Heart left ventricle (tissue), 16 donors: ENCODE results near the gene CD247. TPM values are rescaled to one million over a fixed set of nuclear protein-coding genes. Genes with fewer than 3 reads are reported as not detected.
"Not testable (repeated sequence)": the region's sequence is repeated elsewhere in the genome, so short reads cannot be mapped to it uniquely, and the experiment has no call there.

ENCODE experiments used
- ATAC-seq, 4 donors: fragments of 200-7000 bp; cut with Tn5 transposase; one replicate each; pipeline ENCODE4 v1.9.1; 2020 to 2022; ENCODE audit warnings: moderate library complexity in 4 of 4, mild to moderate bottlenecking in 3 of 4, moderate number of reproducible peaks in 1 of 4
- DNase-seq, 5 donors: peaks; one replicate each; pipeline ENCODE4 v3.0.0-alpha.2; 2020
- H3K27ac ChIP-seq, 12 donors: fragments of 200-600 bp; sonication (generic) in 4 of 12; one replicate each; pipeline versions ENCODE4 v1.5.0 to v1.8.0; 2016 to 2022; ENCODE audit warnings: mild to moderate bottlenecking in 2 of 12
- H3K27me3 ChIP-seq, 9 donors: fragments of 200-600 bp; sonication (generic) in 2 of 9; one replicate each; pipeline versions ENCODE4 v1.5.1 to v1.8.0; 2016 to 2022; ENCODE audit warnings: mild to moderate bottlenecking in 3 of 9
- H3K36me3 ChIP-seq, 9 donors: fragments of 200-600 bp; sonication (generic) in 2 of 9; one replicate each; pipeline versions ENCODE4 v1.5.0 to v1.8.0; 2018 to 2022; ENCODE audit warnings: mild to moderate bottlenecking in 2 of 9
- H3K4me1 ChIP-seq, 12 donors: fragments of 200-600 bp; sonication (generic) in 4 of 12; one replicate each; pipeline versions ENCODE4 v1.5.0 to v1.8.0; 2016 to 2022; ENCODE audit warnings: mild to moderate bottlenecking in 3 of 12
- H3K4me3 ChIP-seq, 12 donors: fragments of 200-600 bp; sonication (generic) in 4 of 12; one replicate each; pipeline versions ENCODE4 v1.5.0 to v1.8.0; 2017 to 2022; ENCODE audit warnings: mild to moderate bottlenecking in 9 of 12, moderate library complexity in 4 of 12
- H3K9me3 ChIP-seq, 12 donors: fragments of 200-600 bp; sonication (generic) in 4 of 12; one replicate each; pipeline versions ENCODE4 v1.5.0 to v1.8.0; 2016 to 2022; ENCODE audit warnings: mild to moderate bottlenecking in 1 of 12
- POLR2A ChIP-seq, 2 donors: fragments of 450-650 bp; IDR thresholded peaks; one replicate each; pipeline ENCODE4 v1.6.1; 2017; ENCODE audit warnings: antibody characterized with exemption in 2 of 2, mild to moderate bottlenecking in 2 of 2, moderate library complexity in 2 of 2
- WGBS, 4 donors: extraction: QIAGEN DNeasy Blood & Tissue Kit in 2 of 4; methylation state at CpG; one replicate each; pipeline versions ENCODE4 v1.1.5 to v1.1.7; 2013 to 2018; 5-methylcytosine and 5-hydroxymethylcytosine counted together
- intact Hi-C, 10 donors: fragments of 100-400 bp; cut with DNase I; formaldehyde crosslinking; loops; one replicate each; pipeline versions ENCODE4 v1.11.1 to v1.14.2; 2022
- polyA plus RNA-seq, 2 donors: library from polyadenylated mRNA; stranded (reverse); fragments of 200-250 nt; gene quantifications; one replicate each; pipeline ENCODE4 v1.2.3, GENCODE V29; 2013
- total RNA-seq, 9 donors: library from RNA; depleted of rRNA in 2 of 9; stranded (reverse); fragments of >200 nt in 2 of 9; fragmentation: NEBNext Ultra II Directional in 3 of 9; extraction: Animal tissue kit (Norgen Biotek cat#: 25700) in 3 of 9; gene quantifications; one replicate each; pipeline versions ENCODE4 v1.1.0 to v1.2.4, GENCODE V29; 2016 to 2023
- TF ChIP-seq, protein P1 (sequence below), 12 donors: fragments of 200-600 bp; sonication (generic) in 4 of 12; IDR thresholded peaks; one replicate each; pipeline versions ENCODE4 v1.5.0 to v1.8.0; 2018 to 2022; ENCODE audit warnings: antibody characterized with exemption in 12 of 12, mild to moderate bottlenecking in 5 of 12
- donor health status: ischemic (EF 13 %, LVEDD 7.1; RV severe dilation, severe dysfunction).
- donor health status: healthy with polysubstance abuse.
- donor health status: DM: no; HTN: yes; CAD: no.
- donor health status: DM: no; HTN: no; CAD: no.
- donor health status: ischemic (EF 25% LVEDD 6.9; RV normal size, moderate dysfunction).
- donor health status: ischemic (EF 25% LVEDD 5.7; RV mildly dilated, moderate dysfunction).
- donor health status: healthy.
- donor health status: DM: yes; HTN: yes; CAD: no.
- donor health status: ischemic (EF 35%, LVEDD 5.7; RV mildly dilated, moderate dysfunction).
- donor health status: nonischemic (EF 11% LVEDD 7.7; RV severe dilation, severe dysfunction).
- donor health status: DM: yes; HTN: yes; CAD: no.
- donor health status: PGD.
- donor health status: ischemic (EF 29% LVEDD 5.4; RV normal size, mild dysfunction).
- donor health status: nonischemic (EF 23%, LVEDD 6.1; RV moderate dilation, normal function).

Gene CD247
- total and polyA plus RNA-seq, 11 donors: 0.19 to 7.6 (median 0.47) TPM; not detected in 1

DNA sequence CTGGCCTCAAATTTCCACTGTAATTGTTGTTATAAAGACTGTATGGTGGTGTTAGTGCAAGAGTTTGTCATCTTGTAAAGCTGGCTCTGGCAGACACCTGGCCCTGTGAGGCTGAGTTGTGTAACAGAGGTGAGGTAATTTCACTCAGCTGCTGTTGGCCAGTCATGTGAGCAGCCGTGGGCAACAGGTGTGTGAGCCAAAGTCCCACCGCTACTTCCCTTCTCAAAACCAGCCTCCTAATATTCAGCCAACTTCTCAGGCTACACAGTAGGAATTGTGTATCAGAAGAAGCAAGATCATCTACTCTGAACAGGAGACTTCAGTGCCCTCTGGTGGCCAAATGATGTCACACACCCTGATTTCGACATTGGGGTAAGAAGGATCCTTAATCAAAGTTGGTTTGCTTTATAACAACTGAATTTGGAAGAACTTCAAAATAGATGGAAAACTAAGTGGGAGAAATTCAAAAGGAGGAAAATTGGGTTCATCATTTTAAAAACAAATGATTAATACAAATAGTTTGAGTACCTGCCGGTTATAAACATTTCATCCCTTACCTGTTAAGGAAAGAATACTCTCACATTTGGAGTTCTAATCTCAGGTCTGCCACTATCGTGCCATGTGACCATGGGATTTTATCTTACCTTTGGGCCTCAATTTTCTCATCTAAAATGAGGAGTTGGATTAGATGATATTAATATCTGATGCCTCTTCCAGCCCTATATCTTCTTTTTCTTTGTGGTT is 37.8 kb upstream of the CD247 start:
- TF ChIP-seq, protein P1, sequence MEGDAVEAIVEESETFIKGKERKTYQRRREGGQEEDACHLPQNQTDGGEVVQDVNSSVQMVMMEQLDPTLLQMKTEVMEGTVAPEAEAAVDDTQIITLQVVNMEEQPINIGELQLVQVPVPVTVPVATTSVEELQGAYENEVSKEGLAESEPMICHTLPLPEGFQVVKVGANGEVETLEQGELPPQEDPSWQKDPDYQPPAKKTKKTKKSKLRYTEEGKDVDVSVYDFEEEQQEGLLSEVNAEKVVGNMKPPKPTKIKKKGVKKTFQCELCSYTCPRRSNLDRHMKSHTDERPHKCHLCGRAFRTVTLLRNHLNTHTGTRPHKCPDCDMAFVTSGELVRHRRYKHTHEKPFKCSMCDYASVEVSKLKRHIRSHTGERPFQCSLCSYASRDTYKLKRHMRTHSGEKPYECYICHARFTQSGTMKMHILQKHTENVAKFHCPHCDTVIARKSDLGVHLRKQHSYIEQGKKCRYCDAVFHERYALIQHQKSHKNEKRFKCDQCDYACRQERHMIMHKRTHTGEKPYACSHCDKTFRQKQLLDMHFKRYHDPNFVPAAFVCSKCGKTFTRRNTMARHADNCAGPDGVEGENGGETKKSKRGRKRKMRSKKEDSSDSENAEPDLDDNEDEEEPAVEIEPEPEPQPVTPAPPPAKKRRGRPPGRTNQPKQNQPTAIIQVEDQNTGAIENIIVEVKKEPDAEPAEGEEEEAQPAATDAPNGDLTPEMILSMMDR (IDR thresholded peaks at IDR 0.05): peak; percentile 81 to 94 (median 89)
- no peak for TF ChIP-seq POLR2A (IDR thresholded peaks at IDR 0.05)
- Histone ChIP-seq H3K27me3 (no peaks in the 10 kb centered on the region), H3K9me3 (no peaks in the 10 kb centered on the region), H3K36me3 (no peaks in the 10 kb centered on the region), H3K4me1 (peaks cover 0 to 30% (median 18%) of the 10 kb centered on the region in 12 donors), H3K4me3 (no peak overlapping the region), H3K27ac (no peak overlapping the region)
- WGBS, 4 donors: 7 to 21% (median 15%) methylated on average over 5 of the region's 5 CpGs
- ATAC-seq (peak in 1 of 4 donors; percentile 10), DNase-seq (peak; percentile 60 to 73 (median 72))
- intact Hi-C loops: loop anchor here in 3 of 10 donors (5.0 kb wide), 2 partner anchors 131 to 136 kb away; no protein-coding TSS in a partner anchor

- H3K4me3 ChIP-seq, H3K36me3 ChIP-seq, H3K9me3 ChIP-seq, H3K27me3 ChIP-seq, ATAC-seq, H3K27ac ChIP-seq, DNase-seq: not testable (repeated sequence)
- intact Hi-C loops: loop anchor here in 3 of 10 donors (5.0 kb wide), 2 partner anchors 132 to 137 kb away; no protein-coding TSS in a partner anchor
- WGBS, 4 donors: 93 to 99% (median 97%) methylated on average over 1 of the region's 1 CpG
- H3K4me1 ChIP-seq: peaks cover 0 to 38% (median 18%) of the 10 kb centered on the region in 12 donors
Measured at GRCh38 chr1:167555072-167555471, 36.7 kb upstream of the CD247 start.

GRCh38 chr1:167554028-167554779 is 35.9 kb upstream of the CD247 start:
- ATAC-seq (peak in 1 of 4 donors; percentile 1), DNase-seq (no peak)
- no peaks in the 10 kb centered on the region for H3K27me3 ChIP-seq
- no peak for TF ChIP-seq POLR2A (IDR thresholded peaks at IDR 0.05)
- TF ChIP-seq, protein P1 (IDR thresholded peaks at IDR 0.05): no peak
- peak overlapping the region in 10 of 12 donors; percentile 69 to 90 (median 82) for H3K27ac ChIP-seq
- H3K9me3 ChIP-seq: no peaks in the 10 kb centered on the region
- H3K4me1 ChIP-seq: peaks cover 0 to 44% (median 18%) of the 10 kb centered on the region in 12 donors
- no peaks in the 10 kb centered on the region for H3K36me3 ChIP-seq
- intact Hi-C loops: loop anchor here in 1 of 10 donors (5.0 kb wide), 1 partner anchor 133 kb away; no protein-coding TSS in a partner anchor
- H3K4me3 ChIP-seq: peak overlapping the region; percentile 60 to 99 (median 84)
- 10 to 12% (median 11%) methylated on average over 15 of the region's 15 CpGs for WGBS, 4 donors

DNA sequence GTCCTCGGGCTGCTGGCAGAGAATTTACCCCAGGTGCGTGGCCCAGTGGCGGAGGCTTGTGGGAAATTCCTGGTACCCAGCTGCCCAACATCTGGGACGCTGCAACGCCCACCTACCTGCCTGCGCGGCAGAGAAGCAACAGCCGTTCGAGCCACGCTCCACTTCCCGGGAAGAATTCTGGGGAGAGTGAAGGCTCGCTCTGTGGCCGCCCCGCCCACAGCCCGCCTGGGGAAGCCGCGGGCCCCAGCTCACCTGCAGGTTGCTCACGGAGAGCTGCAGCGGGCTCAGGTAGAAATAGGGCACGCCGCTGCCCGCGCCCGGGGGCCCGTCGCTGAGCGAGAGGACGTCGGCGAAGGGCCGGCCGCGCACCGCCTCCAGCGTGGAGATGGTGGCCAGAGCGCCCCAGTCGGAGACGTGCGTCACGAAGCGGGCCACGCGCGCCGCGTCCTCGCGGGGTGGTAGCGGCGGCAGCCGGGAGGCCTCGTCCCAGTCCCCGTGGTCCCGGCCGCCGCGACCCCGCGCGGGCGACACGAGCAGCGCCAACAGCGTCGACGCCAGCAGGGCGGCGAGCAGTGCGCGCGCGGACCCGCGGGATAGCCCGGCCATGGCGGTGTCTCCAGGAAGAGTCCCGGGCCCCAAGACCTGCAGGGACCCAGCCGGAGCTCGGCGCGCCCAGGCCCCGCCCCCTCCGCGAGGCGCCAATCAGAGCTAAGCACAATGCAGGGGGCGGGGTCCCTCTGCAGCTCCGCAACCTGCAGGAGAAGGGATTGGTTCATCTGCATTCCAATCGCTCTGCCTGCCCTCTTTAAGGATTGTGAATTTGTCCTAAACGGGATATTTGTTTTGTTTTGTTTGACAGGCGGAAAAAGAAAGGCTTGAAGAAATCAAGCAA is 35.1 kb upstream of the CD247 start, which contains the start of gene CREG1:
Gene CREG1 (minus strand): TSS at position 627 of the 892 bp plus-strand sequence.
- 1 to 7% (median 2%) methylated on average over 24 to 90 of the region's 90 CpGs for WGBS, 4 donors
- H3K9me3 ChIP-seq: no peaks in the 10 kb centered on the region

More for the DNA sequence above, 35.1 kb upstream of the CD247 start, which contains the start of gene CREG1:
- Histone ChIP-seq H3K27ac (peak within 1 kb of the TSS in 11 of 12 donors; percentile 69 to 90 (median 82)), H3K4me3 (peak within 1 kb of the TSS; percentile 60 to 99 (median 84)), H3K27me3 (no peaks in the 10 kb centered on the region), H3K36me3 (no peaks in the 10 kb centered on the region), H3K4me1 (peaks cover 0 to 53% (median 18%) of the 10 kb centered on the region in 12 donors)
- peak; percentile 53 to 98 for TF ChIP-seq POLR2A (IDR thresholded peaks at IDR 0.05)
- TF ChIP-seq, protein P1 (IDR thresholded peaks at IDR 0.05): peak in 2 of 12 donors; percentile 11 to 15
- DNase-seq: peak; percentile 95 to 98 (median 96)
- peak; percentile 99 to 100 (median 100) for ATAC-seq
- intact Hi-C loops: loop anchor here in 1 of 10 donors (5.0 kb wide), 1 partner anchor 134 kb away; no protein-coding TSS in a partner anchor
